ENCODE measurements around the gene BRMS1L. TPM values are rescaled to one million over a fixed set of nuclear protein-coding genes. Genes with fewer than 3 reads are reported as not detected.

BRMS1L gene
- total and polyA plus RNA-seq, 9 of the 15 experiments (the other 6 are each of a cell fraction or from before 2014, with no cell fraction given) = 1.2 to 4.7 (median 3.3) TPM

DNA sequence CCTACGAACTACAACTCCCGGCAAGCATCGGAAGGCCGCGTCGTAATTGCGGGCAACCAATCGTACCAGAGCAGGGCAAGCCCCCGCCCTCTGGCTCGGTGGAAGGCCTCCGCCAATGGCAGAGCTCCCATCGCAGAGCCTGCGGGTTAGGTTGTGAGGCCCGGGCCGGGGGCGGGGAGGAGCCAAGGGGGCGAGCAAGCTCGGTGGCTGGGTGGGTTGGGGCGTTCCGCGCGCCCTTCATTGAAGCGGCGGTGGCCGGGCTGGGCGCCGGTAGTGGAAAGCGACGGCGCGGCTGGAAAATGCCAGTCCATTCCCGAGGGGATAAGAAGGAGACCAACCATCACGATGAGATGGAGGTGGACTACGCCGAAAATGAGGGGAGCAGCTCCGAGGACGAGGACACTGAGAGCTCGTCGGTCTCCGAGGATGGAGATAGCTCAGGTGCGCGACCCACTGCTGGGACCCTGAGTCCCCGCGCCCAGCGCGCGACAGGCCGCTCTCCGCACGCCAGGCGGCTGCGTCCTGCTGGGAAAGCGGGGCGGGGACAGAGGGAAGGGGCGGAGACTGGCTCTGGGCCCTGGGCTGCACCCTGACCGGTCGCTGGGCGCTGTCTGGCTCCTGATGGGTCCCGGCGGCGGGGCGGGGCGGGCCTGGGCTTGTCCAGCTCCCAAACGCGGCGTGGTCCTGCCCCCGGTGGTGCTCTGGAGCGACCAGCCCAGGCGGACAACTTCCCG, at the start of gene BRMS1L (continued):
- no peak for TF ChIP-seq ZNF146 (CRISPR knock-in tag; IDR thresholded peaks at IDR 0.05; ENCODE audit: unreplicated experiment)
- TF ChIP-seq, protein P1, sequence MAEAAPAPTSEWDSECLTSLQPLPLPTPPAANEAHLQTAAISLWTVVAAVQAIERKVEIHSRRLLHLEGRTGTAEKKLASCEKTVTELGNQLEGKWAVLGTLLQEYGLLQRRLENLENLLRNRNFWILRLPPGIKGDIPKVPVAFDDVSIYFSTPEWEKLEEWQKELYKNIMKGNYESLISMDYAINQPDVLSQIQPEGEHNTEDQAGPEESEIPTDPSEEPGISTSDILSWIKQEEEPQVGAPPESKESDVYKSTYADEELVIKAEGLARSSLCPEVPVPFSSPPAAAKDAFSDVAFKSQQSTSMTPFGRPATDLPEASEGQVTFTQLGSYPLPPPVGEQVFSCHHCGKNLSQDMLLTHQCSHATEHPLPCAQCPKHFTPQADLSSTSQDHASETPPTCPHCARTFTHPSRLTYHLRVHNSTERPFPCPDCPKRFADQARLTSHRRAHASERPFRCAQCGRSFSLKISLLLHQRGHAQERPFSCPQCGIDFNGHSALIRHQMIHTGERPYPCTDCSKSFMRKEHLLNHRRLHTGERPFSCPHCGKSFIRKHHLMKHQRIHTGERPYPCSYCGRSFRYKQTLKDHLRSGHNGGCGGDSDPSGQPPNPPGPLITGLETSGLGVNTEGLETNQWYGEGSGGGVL (CRISPR knock-in tag; IDR thresholded peaks at IDR 0.05) = no peak
- TF ChIP-seq NR2F6 (CRISPR knock-in tag; IDR thresholded peaks at IDR 0.05) = no peak
- no peak for TF ChIP-seq POU5F1 (IDR thresholded peaks at IDR 0.05; ENCODE audit: borderline replicate concordance, low read depth, low read length, partially characterized antibody)
- no peak for TF ChIP-seq TRIM28 (IDR thresholded peaks at IDR 0.05)
- TF ChIP-seq PHF21A (IDR thresholded peaks at IDR 0.05; ENCODE audit: borderline replicate concordance, low read depth) = no peak
- TF ChIP-seq, protein P2, sequence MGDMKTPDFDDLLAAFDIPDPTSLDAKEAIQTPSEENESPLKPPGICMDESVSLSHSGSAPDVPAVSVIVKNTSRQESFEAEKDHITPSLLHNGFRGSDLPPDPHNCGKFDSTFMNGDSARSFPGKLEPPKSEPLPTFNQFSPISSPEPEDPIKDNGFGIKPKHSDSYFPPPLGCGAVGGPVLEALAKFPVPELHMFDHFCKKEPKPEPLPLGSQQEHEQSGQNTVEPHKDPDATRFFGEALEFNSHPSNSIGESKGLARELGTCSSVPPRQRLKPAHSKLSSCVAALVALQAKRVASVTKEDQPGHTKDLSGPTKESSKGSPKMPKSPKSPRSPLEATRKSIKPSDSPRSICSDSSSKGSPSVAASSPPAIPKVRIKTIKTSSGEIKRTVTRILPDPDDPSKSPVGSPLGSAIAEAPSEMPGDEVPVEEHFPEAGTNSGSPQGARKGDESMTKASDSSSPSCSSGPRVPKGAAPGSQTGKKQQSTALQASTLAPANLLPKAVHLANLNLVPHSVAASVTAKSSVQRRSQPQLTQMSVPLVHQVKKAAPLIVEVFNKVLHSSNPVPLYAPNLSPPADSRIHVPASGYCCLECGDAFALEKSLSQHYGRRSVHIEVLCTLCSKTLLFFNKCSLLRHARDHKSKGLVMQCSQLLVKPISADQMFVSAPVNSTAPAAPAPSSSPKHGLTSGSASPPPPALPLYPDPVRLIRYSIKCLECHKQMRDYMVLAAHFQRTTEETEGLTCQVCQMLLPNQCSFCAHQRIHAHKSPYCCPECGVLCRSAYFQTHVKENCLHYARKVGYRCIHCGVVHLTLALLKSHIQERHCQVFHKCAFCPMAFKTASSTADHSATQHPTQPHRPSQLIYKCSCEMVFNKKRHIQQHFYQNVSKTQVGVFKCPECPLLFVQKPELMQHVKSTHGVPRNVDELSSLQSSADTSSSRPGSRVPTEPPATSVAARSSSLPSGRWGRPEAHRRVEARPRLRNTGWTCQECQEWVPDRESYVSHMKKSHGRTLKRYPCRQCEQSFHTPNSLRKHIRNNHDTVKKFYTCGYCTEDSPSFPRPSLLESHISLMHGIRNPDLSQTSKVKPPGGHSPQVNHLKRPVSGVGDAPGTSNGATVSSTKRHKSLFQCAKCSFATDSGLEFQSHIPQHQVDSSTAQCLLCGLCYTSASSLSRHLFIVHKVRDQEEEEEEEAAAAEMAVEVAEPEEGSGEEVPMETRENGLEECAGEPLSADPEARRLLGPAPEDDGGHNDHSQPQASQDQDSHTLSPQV (IDR thresholded peaks at IDR 0.05) = no peak
- no peak for TF ChIP-seq MAFG (tag; conservative IDR thresholded peaks at IDR 0.05)
- TF ChIP-seq MIER1 (IDR thresholded peaks at IDR 0.05; ENCODE audit: low read depth) = no peak
- no peak for TF ChIP-seq BCOR (IDR thresholded peaks at IDR 0.05)
- TF ChIP-seq, protein P3, sequence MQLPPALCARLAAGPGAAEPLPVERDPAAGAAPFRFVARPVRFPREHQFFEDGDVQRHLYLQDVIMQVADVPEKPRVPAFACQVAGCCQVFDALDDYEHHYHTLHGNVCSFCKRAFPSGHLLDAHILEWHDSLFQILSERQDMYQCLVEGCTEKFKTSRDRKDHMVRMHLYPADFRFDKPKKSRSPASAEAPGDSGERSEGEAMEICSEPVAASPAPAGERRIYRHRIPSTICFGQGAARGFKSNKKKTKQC (CRISPR knock-in tag; IDR thresholded peaks at IDR 0.05) = no peak
- no peak for TF ChIP-seq SRSF3 (IDR thresholded peaks at IDR 0.05; ENCODE audit: insufficient read depth, low read length)
- TF ChIP-seq, protein P4, sequence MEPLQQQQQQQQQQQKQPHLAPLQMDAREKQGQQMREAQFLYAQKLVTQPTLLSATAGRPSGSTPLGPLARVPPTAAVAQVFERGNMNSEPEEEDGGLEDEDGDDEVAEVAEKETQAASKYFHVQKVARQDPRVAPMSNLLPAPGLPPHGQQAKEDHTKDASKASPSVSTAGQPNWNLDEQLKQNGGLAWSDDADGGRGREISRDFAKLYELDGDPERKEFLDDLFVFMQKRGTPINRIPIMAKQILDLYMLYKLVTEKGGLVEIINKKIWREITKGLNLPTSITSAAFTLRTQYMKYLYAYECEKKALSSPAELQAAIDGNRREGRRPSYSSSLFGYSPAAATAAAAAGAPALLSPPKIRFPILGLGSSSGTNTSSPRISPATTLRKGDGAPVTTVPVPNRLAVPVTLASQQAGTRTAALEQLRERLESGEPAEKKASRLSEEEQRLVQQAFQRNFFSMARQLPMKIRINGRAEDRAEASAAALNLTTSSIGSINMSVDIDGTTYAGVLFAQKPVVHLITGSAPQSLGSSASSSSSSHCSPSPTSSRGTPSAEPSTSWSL (CRISPR knock-in tag; IDR thresholded peaks at IDR 0.05; ENCODE audit: borderline replicate concordance) = no peak
- no peak for TF ChIP-seq ZNF165 (CRISPR knock-in tag; IDR thresholded peaks at IDR 0.05; ENCODE audit: borderline replicate concordance)
- TF ChIP-seq RAD51 (IDR thresholded peaks at IDR 0.05; ENCODE audit: borderline replicate concordance, low read depth) = no peak
- TF ChIP-seq LCOR (CRISPR knock-in tag; IDR thresholded peaks at IDR 0.05) = no peak
- TF ChIP-seq ZNF589 (CRISPR knock-in tag; IDR thresholded peaks at IDR 0.05; ENCODE audit: low read depth) = no peak
- peak; percentile 56 for TF ChIP-seq NFYB (IDR thresholded peaks at IDR 0.05; ENCODE audit: extremely low read depth, insufficient read length)
- TF ChIP-seq, protein P5, sequence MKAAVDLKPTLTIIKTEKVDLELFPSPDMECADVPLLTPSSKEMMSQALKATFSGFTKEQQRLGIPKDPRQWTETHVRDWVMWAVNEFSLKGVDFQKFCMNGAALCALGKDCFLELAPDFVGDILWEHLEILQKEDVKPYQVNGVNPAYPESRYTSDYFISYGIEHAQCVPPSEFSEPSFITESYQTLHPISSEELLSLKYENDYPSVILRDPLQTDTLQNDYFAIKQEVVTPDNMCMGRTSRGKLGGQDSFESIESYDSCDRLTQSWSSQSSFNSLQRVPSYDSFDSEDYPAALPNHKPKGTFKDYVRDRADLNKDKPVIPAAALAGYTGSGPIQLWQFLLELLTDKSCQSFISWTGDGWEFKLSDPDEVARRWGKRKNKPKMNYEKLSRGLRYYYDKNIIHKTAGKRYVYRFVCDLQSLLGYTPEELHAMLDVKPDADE (conservative IDR thresholded peaks at IDR 0.05; ENCODE audit: control insufficient read depth, low read depth, low read length) = 0 out of 2 replicates have a peak, but pooled peaks have one; percentile 12

Data from K562 (cell line).